ENCODE measurements around the gene ZBTB7C. TPM values are rescaled to one million over a fixed set of nuclear protein-coding genes. Genes with fewer than 3 reads are reported as not detected.

The ZBTB7C gene
- total and polyA plus RNA-seq, 4 experiments from 2014 or later: 0.23 TPM; not detected in 3

- H3K27me3 Mint-ChIP-seq: peaks cover 0 to 3% of the 10 kb centered on the region in 2 donors
- DNase-seq: no peak
- ChIA-PET CTCF (ENCODE audit: partially characterized antibody) (interaction anchor here (1.4 kb wide), 1 partner anchor 18 kb away, joined by 3 read pairs; no protein-coding TSS in a partner anchor), POLR2A (ENCODE audit: partially characterized antibody) (no interaction called here)
- H3K9me3 Mint-ChIP-seq: peaks cover 0 to 3% (median 0%) of the 10 kb centered on the region in 8 donors
- H3K36me3 Mint-ChIP-seq: no peaks in the 10 kb centered on the region
- intact Hi-C loops (cut with micrococcal nuclease): no loop called here
- Histone ChIP-seq H3K27me3 (ENCODE audit: insufficient read depth, low read length) (no peaks in the 10 kb centered on the region), H3K4me3 (ENCODE audit: low read length in 2 of 2) (no peak overlapping the region), H3K27ac (ENCODE audit: low read depth, low read length) (no peak overlapping the region), H3K36me3 (ENCODE audit: insufficient read depth, low read length) (no peaks in the 10 kb centered on the region), H3K9me3 (ENCODE audit: control insufficient read depth in 1 of 2, low read length in 2 of 2) (no peaks in the 10 kb centered on the region), H3K4me1 (ENCODE audit: insufficient read depth, low read length) (no peaks in the 10 kb centered on the region)
- no peaks in the 10 kb centered on the region for H3K4me1 Mint-ChIP-seq
- H3K27ac Mint-ChIP-seq: no peak overlapping the region
- no peak overlapping the region for H3K4me3 Mint-ChIP-seq
Measured at GRCh38 chr18:47979611-47980200, 429.5 kb downstream of the ZBTB7C start.

- ChIA-PET CTCF (ENCODE audit: partially characterized antibody) (interaction anchor here (1.4 kb wide), 1 partner anchor 19 kb away, joined by 3 read pairs; no protein-coding TSS in a partner anchor), POLR2A (ENCODE audit: partially characterized antibody) (no interaction called here)
- H3K4me3 Mint-ChIP-seq: no peak overlapping the region
- no peak for DNase-seq
- no peaks in the 10 kb centered on the region for H3K36me3 ChIP-seq (ENCODE audit: insufficient read depth, low read length)
- peaks cover 3 to 4% of the 10 kb centered on the region in 2 donors for H3K27me3 Mint-ChIP-seq
- H3K9me3 Mint-ChIP-seq: peaks cover 0 to 5% (median 0%) of the 10 kb centered on the region in 8 donors
- H3K27ac Mint-ChIP-seq: no peak overlapping the region
- no peaks in the 10 kb centered on the region for H3K9me3 ChIP-seq (ENCODE audit: control insufficient read depth in 1 of 2, low read length in 2 of 2)
- H3K27me3 ChIP-seq (ENCODE audit: insufficient read depth, low read length): no peaks in the 10 kb centered on the region
- H3K4me1 ChIP-seq (ENCODE audit: insufficient read depth, low read length): no peaks in the 10 kb centered on the region
- H3K27ac ChIP-seq (ENCODE audit: low read depth, low read length): no peak overlapping the region
- no peak overlapping the region for H3K4me3 ChIP-seq (ENCODE audit: low read length in 2 of 2)
- no peaks in the 10 kb centered on the region for H3K4me1 Mint-ChIP-seq
- intact Hi-C loops (cut with micrococcal nuclease): no loop called here
- H3K36me3 Mint-ChIP-seq: no peaks in the 10 kb centered on the region
Measured at GRCh38 chr18:47978603-47979002, 430.6 kb downstream of the ZBTB7C start.

GRCh38 chr18:47978141-47978540 lies 431.0 kb downstream of the ZBTB7C start:
- Mint-ChIP-seq H3K27ac (no peak overlapping the region), H3K36me3 (no peaks in the 10 kb centered on the region), H3K27me3 (peaks cover 4 to 8% of the 10 kb centered on the region in 2 donors), H3K4me3 (no peak overlapping the region), H3K9me3 (peaks cover 0 to 5% (median 0%) of the 10 kb centered on the region in 8 donors), H3K4me1 (no peaks in the 10 kb centered on the region)
- CTCF ChIA-PET (ENCODE audit: partially characterized antibody): interaction anchor here (1.4 kb wide), 1 partner anchor 19 kb away, joined by 3 read pairs; no protein-coding TSS in a partner anchor
- POLR2A ChIA-PET (ENCODE audit: partially characterized antibody): no interaction called here
- H3K4me3 ChIP-seq (ENCODE audit: low read length in 2 of 2): no peak overlapping the region
- H3K4me1 ChIP-seq (ENCODE audit: insufficient read depth, low read length): no peaks in the 10 kb centered on the region
- no peaks in the 10 kb centered on the region for H3K36me3 ChIP-seq (ENCODE audit: insufficient read depth, low read length)
- DNase-seq: no peak
- no peak overlapping the region for H3K27ac ChIP-seq (ENCODE audit: low read depth, low read length)
- intact Hi-C loops (cut with micrococcal nuclease): no loop called here
- no peaks in the 10 kb centered on the region for H3K9me3 ChIP-seq (ENCODE audit: control insufficient read depth in 1 of 2, low read length in 2 of 2)
- no peaks in the 10 kb centered on the region for H3K27me3 ChIP-seq (ENCODE audit: insufficient read depth, low read length)

Other genes with a start within 250 kb of the ZBTB7C start
- gene CTIF, start 129.6 kb upstream of the ZBTB7C start, total RNA-seq: 1 to 10 TPM; 5.2 to 6.5 TPM
- gene CTIF, start 129.6 kb upstream of the ZBTB7C start, polyA plus RNA-seq: not detected

Measured in CD4-positive, alpha-beta memory T cell (primary cell).